Testis (tissue), 3 donors: ENCODE data around the gene C11orf21. TPM values are rescaled to one million over a fixed set of nuclear protein-coding genes. Genes with fewer than 3 reads are reported as not detected.
"Not testable (repeated sequence)": the region's sequence is repeated elsewhere in the genome, so short reads cannot be mapped to it uniquely, and the experiment has no call there.

Experiments
- DNase-seq: peaks from one replicate; pipeline ENCODE4 v3.0.0-alpha.2; 2019
- H3K27ac ChIP-seq, 2 donors: fragments of 200-600 bp; sonication (generic); one replicate each; pipeline ENCODE4 v1.5.1; 2019
- H3K27me3 ChIP-seq: fragments of 200-600 bp; sonication (generic); one replicate; pipeline ENCODE4 v1.5.1; 2019
- H3K36me3 ChIP-seq: fragments of 200-600 bp; sonication (generic); one replicate; pipeline ENCODE4 v1.5.1; 2017; ENCODE audit warnings: low read depth; ENCODE audit errors: missing control alignments
- H3K4me1 ChIP-seq: fragments of 200-600 bp; sonication (generic); one replicate; pipeline ENCODE4 v1.5.1; 2019
- H3K4me3 ChIP-seq, 2 donors: fragments of 200-600 bp; sonication (generic); one replicate each; pipeline ENCODE4 v1.5.1; 2017 to 2019
- H3K9me3 ChIP-seq: fragments of 200-600 bp; sonication (generic); one replicate; pipeline ENCODE4 v1.5.1; 2017
- POLR2A ChIP-seq: fragments of 450-650 bp; IDR thresholded peaks from one replicate; pipeline ENCODE4 v1.6.1; 2017; ENCODE audit warnings: antibody characterized with exemption, mild to moderate bottlenecking, moderate library complexity
- WGBS, 2 donors: methylation state at CpG; one replicate each; pipeline ENCODE4 v1.1.5; 2018; 5-methylcytosine and 5-hydroxymethylcytosine counted together
- intact Hi-C: fragments of 100-400 bp; cut with DNase I; formaldehyde crosslinking; loops from one replicate; pipeline ENCODE4 v1.15.1; 2023; ENCODE audit warnings: low total_unique reads
- polyA plus RNA-seq: library from polyadenylated mRNA; stranded (reverse); fragments of 350-450 nt; fragmentation: Illumina TruSeq; extraction: RNeasy Lipid Tissue Mini Kit (QIAGEN cat#74804); gene quantifications from one replicate; pipeline ENCODE4 v1.2.3, GENCODE V29; 2014; ENCODE audit warnings: low read depth, low replicate concordance; ENCODE audit not compliant: insufficient read depth
- total RNA-seq, 2 donors: library from RNA; depleted of rRNA; stranded (reverse); fragments of >200 nt; gene quantifications; one replicate each; pipeline ENCODE4 v1.2.3, GENCODE V29; 2016
- TF ChIP-seq, protein P1 (sequence below), 3 experiments: fragments of 450-650 bp in 2 of 3; fragments of 200-600 bp in 1 of 3; sonication (generic) in 1 of 3; IDR thresholded peaks; one replicate each; pipeline ENCODE4 v1.5.1; 2016 to 2019; ENCODE audit warnings: antibody characterized with exemption in 3 of 3, mild to moderate bottlenecking in 2 of 3, moderate library complexity in 1 of 3

Gene C11orf21
- total and polyA plus RNA-seq, 3 donors from 2014 or later, result 0.12 to 0.88 (median 0.47) TPM

DNA sequence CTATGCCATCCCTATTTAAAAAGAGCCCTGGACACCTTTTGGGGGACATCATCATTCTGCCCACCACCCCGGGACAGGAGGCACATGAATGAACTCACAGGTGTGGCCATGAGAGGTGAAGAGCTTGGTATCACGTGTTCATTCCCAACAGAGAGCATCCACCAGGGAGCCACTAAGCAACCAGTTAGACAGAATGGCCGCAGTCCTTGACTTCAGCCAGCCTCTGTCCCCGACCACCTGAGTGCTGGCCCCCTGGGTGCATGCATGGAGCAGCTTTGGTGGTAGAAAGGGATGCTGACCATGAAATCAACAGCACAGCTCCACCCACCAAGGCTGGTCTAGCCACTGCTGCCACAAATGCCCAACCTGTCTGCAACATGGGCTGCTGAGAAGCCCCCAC, 44.3 kb upstream of the C11orf21 start:
- H3K27ac ChIP-seq, result no peak overlapping the region
- TF ChIP-seq POLR2A, result no peak
- TF ChIP-seq, protein P1, sequence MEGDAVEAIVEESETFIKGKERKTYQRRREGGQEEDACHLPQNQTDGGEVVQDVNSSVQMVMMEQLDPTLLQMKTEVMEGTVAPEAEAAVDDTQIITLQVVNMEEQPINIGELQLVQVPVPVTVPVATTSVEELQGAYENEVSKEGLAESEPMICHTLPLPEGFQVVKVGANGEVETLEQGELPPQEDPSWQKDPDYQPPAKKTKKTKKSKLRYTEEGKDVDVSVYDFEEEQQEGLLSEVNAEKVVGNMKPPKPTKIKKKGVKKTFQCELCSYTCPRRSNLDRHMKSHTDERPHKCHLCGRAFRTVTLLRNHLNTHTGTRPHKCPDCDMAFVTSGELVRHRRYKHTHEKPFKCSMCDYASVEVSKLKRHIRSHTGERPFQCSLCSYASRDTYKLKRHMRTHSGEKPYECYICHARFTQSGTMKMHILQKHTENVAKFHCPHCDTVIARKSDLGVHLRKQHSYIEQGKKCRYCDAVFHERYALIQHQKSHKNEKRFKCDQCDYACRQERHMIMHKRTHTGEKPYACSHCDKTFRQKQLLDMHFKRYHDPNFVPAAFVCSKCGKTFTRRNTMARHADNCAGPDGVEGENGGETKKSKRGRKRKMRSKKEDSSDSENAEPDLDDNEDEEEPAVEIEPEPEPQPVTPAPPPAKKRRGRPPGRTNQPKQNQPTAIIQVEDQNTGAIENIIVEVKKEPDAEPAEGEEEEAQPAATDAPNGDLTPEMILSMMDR (IDR thresholded peaks at IDR 0.05), result no peak
- 96 to 98% methylated on average over 3 to 4 of the region's 4 CpGs for WGBS, 2 donors
- intact Hi-C loops, result no loop called here
- no peak overlapping the region for H3K4me3 ChIP-seq
- no peaks in the 10 kb centered on the region for H3K27me3 ChIP-seq
- DNase-seq, result no peak
- H3K4me1 ChIP-seq, result peaks cover 3% of the 10 kb centered on the region
- H3K9me3 ChIP-seq, result no peaks in the 10 kb centered on the region
- no peaks in the 10 kb centered on the region for H3K36me3 ChIP-seq

DNA sequence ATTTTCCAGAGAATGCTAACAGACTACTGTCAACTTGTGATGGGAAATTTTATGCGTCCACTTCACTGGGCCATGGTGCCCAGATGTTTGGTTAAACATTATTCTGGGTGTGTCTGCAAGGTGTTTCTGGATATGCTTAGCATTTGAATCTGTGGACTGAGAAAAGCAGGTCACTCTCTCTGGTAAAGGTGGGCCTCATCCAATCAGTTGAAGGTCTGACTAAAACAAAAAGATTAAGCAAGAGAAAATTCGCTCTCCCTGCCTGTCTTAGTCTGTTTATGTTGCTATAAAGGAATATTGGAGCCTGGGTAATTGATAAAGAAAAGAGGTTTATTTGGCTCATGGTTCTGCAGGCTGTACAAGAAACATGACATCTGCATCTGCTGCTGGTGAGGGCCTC, 43.3 kb upstream of the C11orf21 start:
- Histone ChIP-seq H3K27ac (no peak overlapping the region), H3K4me3 (no peak overlapping the region), H3K4me1 (peaks cover 3% of the 10 kb centered on the region), H3K27me3 (no peaks in the 10 kb centered on the region), H3K9me3 (no peaks in the 10 kb centered on the region), H3K36me3 (no peaks in the 10 kb centered on the region)
- 95 to 98% methylated on average over 2 of the region's 2 CpGs for WGBS, 2 donors
- no peak for DNase-seq
- TF ChIP-seq, protein P1 (IDR thresholded peaks at IDR 0.05), result no peak
- no peak for TF ChIP-seq POLR2A
- intact Hi-C loops, result no loop called here

DNA sequence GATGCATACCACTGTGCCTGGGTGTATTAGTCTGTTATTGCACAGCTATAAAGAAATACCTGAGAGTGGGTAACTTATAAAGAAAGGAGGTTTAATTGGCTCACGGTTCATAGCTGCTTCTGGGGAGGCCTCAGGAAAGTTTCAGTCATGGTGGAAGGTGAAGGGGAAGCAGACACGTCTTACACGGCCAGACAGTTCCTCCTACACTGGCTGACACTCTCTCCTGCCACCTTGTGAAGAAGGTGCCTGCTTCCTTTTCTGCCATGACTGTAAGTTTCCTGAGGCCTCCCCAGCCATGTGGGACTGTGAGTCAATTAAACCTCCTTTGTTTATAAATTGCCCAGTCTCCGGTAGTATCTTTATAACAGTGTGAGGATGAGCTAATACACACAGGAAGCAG, 41.8 kb upstream of the C11orf21 start:
- Histone ChIP-seq H3K36me3 (no peaks in the 10 kb centered on the region), H3K9me3 (no peaks in the 10 kb centered on the region), H3K27ac (no peak overlapping the region), H3K4me1 (peaks cover 3% of the 10 kb centered on the region), H3K4me3 (no peak overlapping the region), H3K27me3 (no peaks in the 10 kb centered on the region)
- WGBS, 2 donors, result 86% methylated on average over 4 of the region's 4 CpGs
- DNase-seq, result no peak
- TF ChIP-seq, protein P1 (IDR thresholded peaks at IDR 0.05), result no peak
- TF ChIP-seq POLR2A, result no peak
- intact Hi-C loops, result no loop called here

DNA sequence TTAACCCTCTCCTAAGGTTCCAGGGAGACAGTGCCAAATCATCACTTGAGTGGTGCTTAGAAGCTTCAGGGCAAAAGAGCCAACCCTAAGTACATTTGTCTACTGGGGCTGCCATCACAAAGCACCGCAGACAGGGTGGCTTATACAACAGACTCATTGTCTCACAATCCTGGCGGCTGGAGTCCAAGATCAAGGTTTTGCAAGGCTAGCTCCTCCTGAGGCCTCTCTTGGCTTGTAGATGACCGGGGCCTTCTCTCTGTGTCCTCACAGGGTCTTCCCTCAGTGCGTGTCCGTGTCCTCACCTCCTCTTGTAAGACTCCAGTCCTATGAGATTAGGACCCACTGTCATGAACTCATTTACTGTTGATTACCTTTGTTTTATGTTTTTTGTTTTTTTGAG, 41.3 kb upstream of the C11orf21 start:
- TF ChIP-seq, protein P1 (IDR thresholded peaks at IDR 0.05), result no peak
- no peak for TF ChIP-seq POLR2A
- peak; percentile 76 for DNase-seq
- intact Hi-C loops, result no loop called here
- Histone ChIP-seq H3K4me1 (peaks cover 3% of the 10 kb centered on the region), H3K36me3 (no peaks in the 10 kb centered on the region), H3K4me3 (no peak overlapping the region), H3K27me3 (no peaks in the 10 kb centered on the region), H3K27ac (no peak overlapping the region), H3K9me3 (no peaks in the 10 kb centered on the region)
- WGBS, 2 donors, result 52 to 71% methylated on average over 5 of the region's 5 CpGs

DNA sequence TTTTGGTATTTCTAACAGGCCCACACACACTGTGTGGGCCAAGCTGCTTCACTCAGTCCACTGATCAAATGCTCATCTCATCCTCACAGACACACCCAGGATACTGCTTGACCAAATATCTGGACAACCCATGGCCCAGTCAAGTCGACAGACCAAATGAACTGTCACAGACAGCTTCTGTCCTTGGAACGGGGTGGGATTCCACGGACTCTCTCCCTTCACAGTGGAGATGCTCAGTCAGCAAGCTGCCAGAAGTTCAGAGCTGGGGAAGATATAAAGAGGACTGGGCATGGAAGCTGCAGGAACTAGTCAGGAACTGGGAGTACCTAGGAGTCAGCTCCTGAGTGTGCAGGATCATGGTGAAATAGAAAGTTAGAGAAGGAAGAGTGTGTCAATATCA, 40.8 kb upstream of the C11orf21 start:
- Histone ChIP-seq H3K27ac (no peak overlapping the region), H3K27me3 (no peaks in the 10 kb centered on the region), H3K9me3 (no peaks in the 10 kb centered on the region), H3K4me1 (peaks cover 3% of the 10 kb centered on the region), H3K4me3 (no peak overlapping the region), H3K36me3 (no peaks in the 10 kb centered on the region)
- 68 to 83% methylated on average over 3 of the region's 3 CpGs for whole genome bisulfite sequencing, 2 donors
- DNase-seq, result no peak
- intact Hi-C loops, result no loop called here
- TF ChIP-seq, protein P1 (IDR thresholded peaks at IDR 0.05), result no peak
- TF ChIP-seq POLR2A, result no peak

DNA sequence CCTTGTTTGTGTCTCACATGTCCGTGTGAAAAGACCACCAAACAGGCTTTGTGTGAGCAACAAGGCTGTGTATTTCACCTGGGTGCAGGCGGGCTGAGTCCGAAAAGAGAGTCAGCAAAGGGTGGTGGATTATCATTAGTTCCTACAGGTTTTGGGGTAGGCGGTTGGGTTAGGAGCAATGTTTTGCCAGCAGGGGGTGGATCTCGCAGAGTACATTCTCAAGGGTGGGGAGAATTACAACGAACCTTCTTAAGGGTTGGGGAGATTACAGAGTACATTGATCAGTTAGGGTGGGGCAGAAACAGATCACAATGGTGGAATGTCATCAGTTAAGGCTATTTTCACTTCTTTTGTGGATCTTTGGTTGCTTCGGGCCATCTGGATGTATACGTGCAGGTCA, 37.0 kb upstream of the C11orf21 start:
- 81 to 85% methylated on average over 8 of the region's 8 CpGs for WGBS, 2 donors
- H3K4me3 ChIP-seq, H3K27ac ChIP-seq, H3K27me3 ChIP-seq, DNase-seq, H3K9me3 ChIP-seq, intact Hi-C loops, H3K36me3 ChIP-seq, H3K4me1 ChIP-seq: not testable (repeated sequence)

DNA sequence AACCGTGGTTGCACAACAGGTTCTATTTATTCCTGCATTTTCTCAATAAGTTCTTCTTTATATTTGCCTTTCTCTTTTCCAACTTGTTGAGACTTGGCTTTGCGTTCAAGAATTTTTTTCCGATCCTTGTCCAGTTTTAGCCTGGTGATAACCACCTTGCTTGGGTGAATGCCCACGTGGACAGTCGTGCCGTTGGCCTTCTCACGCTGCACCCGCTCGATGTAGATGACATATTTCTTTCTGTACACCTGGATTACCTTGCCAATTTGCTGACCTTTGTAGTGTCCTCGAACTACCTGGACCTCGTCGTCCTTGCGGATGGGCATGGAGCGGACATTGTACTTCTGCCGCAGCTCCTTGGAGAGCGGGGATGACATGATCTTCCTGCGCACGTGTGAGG, 33.6 kb upstream of the C11orf21 start:
- H3K4me1 ChIP-seq, DNase-seq, H3K27ac ChIP-seq, H3K4me3 ChIP-seq, H3K27me3 ChIP-seq, intact Hi-C loops, H3K36me3 ChIP-seq, H3K9me3 ChIP-seq: not testable (repeated sequence)
- WGBS, 2 donors, result 91 to 95% methylated on average over 18 of the region's 18 CpGs
